BE2C (cell line): Measurements from ENCODE around the gene MYH11.
"Not testable (repeated sequence)": the region's sequence is repeated elsewhere in the genome, so short reads cannot be mapped to it uniquely, and the experiment has no call there.

Source experiments
- DNase-seq: peaks from one replicate; pipeline ENCODE4 v3.0.0-alpha.2; 2020
- H3K27me3 ChIP-seq: fragments of 250-450 bp; sonication (Bioruptor Pico); 2 replicates; pipeline ENCODE4 v1.5.1; 2020; ENCODE audit warnings: mild to moderate bottlenecking
- H3K36me3 ChIP-seq: fragments of 250-450 bp; sonication (Bioruptor Pico); 2 replicates; pipeline ENCODE4 v1.5.1; 2020; ENCODE audit warnings: mild to moderate bottlenecking
- H3K4me1 ChIP-seq: fragments of 250-450 bp; sonication (Bioruptor Pico); 2 replicates; pipeline ENCODE4 v1.5.1; 2020
- H3K4me3 ChIP-seq: 2 replicates; pipeline ENCODE4 v1.5.1; 2011; ENCODE audit warnings: low read depth, low read length
- H3K9me3 ChIP-seq: fragments of 250-450 bp; sonication (Bioruptor Pico); 2 replicates; pipeline ENCODE4 v1.5.1; 2020
- TF ChIP-seq, protein P1 (sequence below): IDR thresholded peaks from 2 replicates; pipeline ENCODE4 v1.5.1; 2012; ENCODE audit warnings: mild to moderate bottlenecking, low read depth, low read length

MYH11 gene

DNA sequence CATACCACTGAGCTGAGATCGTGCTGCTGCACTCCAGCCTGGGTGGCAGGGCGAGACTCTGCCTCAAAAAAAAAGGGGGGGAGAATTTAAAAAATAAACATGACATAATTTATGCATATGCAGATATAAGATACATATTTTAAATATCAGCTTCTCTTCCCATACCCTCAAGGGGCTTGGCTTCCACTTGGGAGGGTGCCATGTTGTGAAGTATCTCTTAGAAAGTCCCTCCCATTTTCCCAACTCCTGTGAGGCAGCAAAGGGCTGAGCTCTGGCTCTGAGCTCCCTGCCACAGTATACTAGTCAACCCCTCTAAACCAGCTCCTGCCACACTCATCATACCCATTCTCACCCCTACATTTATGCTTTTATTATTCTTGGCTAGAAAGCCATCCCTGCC lies 39.4 kb downstream of the MYH11 start:
- Histone ChIP-seq H3K4me1 (no peaks in the 10 kb centered on the region), H3K4me3 (no peak overlapping the region), H3K9me3 (0 out of 2 replicates have a peak, but pooled peaks cover 4% of the 10 kb centered on the region), H3K27me3 (no peaks in the 10 kb centered on the region; the same call in 1 of the 2 replicates), H3K36me3 (no peaks in the 10 kb centered on the region)
- TF ChIP-seq, protein P1, sequence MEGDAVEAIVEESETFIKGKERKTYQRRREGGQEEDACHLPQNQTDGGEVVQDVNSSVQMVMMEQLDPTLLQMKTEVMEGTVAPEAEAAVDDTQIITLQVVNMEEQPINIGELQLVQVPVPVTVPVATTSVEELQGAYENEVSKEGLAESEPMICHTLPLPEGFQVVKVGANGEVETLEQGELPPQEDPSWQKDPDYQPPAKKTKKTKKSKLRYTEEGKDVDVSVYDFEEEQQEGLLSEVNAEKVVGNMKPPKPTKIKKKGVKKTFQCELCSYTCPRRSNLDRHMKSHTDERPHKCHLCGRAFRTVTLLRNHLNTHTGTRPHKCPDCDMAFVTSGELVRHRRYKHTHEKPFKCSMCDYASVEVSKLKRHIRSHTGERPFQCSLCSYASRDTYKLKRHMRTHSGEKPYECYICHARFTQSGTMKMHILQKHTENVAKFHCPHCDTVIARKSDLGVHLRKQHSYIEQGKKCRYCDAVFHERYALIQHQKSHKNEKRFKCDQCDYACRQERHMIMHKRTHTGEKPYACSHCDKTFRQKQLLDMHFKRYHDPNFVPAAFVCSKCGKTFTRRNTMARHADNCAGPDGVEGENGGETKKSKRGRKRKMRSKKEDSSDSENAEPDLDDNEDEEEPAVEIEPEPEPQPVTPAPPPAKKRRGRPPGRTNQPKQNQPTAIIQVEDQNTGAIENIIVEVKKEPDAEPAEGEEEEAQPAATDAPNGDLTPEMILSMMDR, result no peak
- no peak for DNase-seq

DNA sequence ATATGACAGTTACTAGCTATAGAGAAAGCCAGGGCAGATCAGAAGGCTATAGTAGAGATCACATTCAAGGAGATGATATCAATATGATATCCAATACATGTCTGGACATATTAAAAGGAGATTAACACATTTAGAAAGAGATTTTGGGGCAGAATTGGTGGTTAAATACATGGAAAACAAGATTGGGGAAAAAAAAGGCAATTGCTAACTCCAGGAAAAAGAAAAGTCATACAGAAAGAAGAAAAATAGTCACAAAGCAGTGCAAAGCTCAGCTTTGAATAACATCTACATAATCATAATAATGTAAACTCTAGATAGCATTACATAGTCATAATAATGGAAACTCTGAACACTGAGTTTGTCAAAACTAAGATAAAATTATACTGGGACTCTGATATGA lies 40.6 kb downstream of the MYH11 start:
- Histone ChIP-seq H3K4me1 (no peaks in the 10 kb centered on the region), H3K27me3 (no peaks in the 10 kb centered on the region; the same call in 1 of the 2 replicates), H3K36me3 (no peaks in the 10 kb centered on the region), H3K4me3 (no peak overlapping the region), H3K9me3 (0 out of 2 replicates have a peak, but pooled peaks cover 4% of the 10 kb centered on the region)
- DNase-seq, result no peak
- TF ChIP-seq, protein P1, result no peak

GRCh38 chr16:15812401-15812750 lies 44.5 kb downstream of the MYH11 start:
- H3K27me3 ChIP-seq, H3K36me3 ChIP-seq, DNase-seq, H3K4me3 ChIP-seq, H3K4me1 ChIP-seq, H3K9me3 ChIP-seq: not testable (repeated sequence)

- TF ChIP-seq, protein P1, result no peak
- Histone ChIP-seq H3K9me3 (0 out of 2 replicates have a peak, but pooled peaks cover 4% of the 10 kb centered on the region), H3K4me1 (no peaks in the 10 kb centered on the region), H3K4me3 (no peak overlapping the region), H3K27me3 (no peaks in the 10 kb centered on the region; the same call in 1 of the 2 replicates), H3K36me3 (no peaks in the 10 kb centered on the region)
- DNase-seq, result no peak
These were observed 45.1 kb downstream of the MYH11 start for GRCh38 chr16:15811481-15812400.

DNA sequence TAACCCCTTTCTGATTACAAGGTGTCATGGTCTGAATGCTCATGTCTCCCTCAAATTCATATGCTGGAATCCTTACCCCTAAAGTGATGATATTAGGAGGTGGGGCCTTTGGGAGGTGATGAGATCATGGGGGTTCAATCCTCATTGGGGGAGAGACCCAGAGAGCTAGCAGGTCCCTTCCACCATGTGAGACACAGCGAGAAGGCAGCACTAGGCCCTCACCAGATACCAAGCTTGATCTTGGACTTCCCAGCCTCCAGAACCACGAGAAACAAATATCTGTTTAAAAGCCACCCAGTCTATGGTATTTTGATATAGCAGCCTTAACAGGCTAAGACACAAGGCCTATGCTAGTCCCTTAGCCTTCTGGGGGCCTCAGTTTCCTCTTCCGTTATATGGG lies 45.9 kb downstream of the MYH11 start:
- H3K9me3 ChIP-seq, result 0 out of 2 replicates have a peak, but pooled peaks cover 4% of the 10 kb centered on the region
- no peak for DNase-seq
- TF ChIP-seq, protein P1, result no peak
- no peaks in the 10 kb centered on the region for H3K36me3 ChIP-seq
- no peaks in the 10 kb centered on the region; the same call in 1 of the 2 replicates for H3K27me3 ChIP-seq
- no peak overlapping the region for H3K4me3 ChIP-seq
- no peaks in the 10 kb centered on the region for H3K4me1 ChIP-seq

- Histone ChIP-seq H3K36me3 (no peaks in the 10 kb centered on the region), H3K27me3 (no peaks in the 10 kb centered on the region), H3K9me3 (0 out of 2 replicates have a peak, but pooled peaks cover 4% of the 10 kb centered on the region), H3K4me3 (no peak overlapping the region), H3K4me1 (no peaks in the 10 kb centered on the region)
- no peak for DNase-seq
- TF ChIP-seq, protein P1, result no peak
These were observed 46.4 kb downstream of the MYH11 start for GRCh38 chr16:15810411-15810810.

GRCh38 chr16:15809297-15809696 lies 47.5 kb downstream of the MYH11 start:
- H3K9me3 ChIP-seq, H3K4me1 ChIP-seq, H3K4me3 ChIP-seq, H3K27me3 ChIP-seq, DNase-seq, H3K36me3 ChIP-seq: not testable (repeated sequence)
